Activated CD8-positive, alpha-beta memory T cell treated with anti-CD3 and anti-CD28 coated beads for 24 hours (primary cell): ENCODE results near the gene ATXN7L2.

Source experiments
- DNase-seq: peaks from one replicate; pipeline ENCODE4 v3.0.0-alpha.2; 2020

Gene ATXN7L2

GRCh38 chr1:109528712-109529111, 45.0 kb downstream of the ATXN7L2 start:
- DNase-seq: no peak

GRCh38 chr1:109529881-109530456, 46.3 kb downstream of the ATXN7L2 start:
- peak; percentile 56 for DNase-seq

- DNase-seq: no peak
Observed at GRCh38 chr1:109530457-109531087, 46.9 kb downstream of the ATXN7L2 start.

- DNase-seq: no peak
Observed at GRCh38 chr1:109531380-109531779, 47.7 kb downstream of the ATXN7L2 start.

GRCh38 chr1:109531826-109532364, 48.2 kb downstream of the ATXN7L2 start:
- no peak for DNase-seq

- peak; percentile 98 for DNase-seq
Observed at GRCh38 chr1:109532365-109533136, 48.8 kb downstream of the ATXN7L2 start.

- DNase-seq: no peak
Observed at GRCh38 chr1:109534307-109534858, 50.7 kb downstream of the ATXN7L2 start.

GRCh38 chr1:109535481-109535880, 51.8 kb downstream of the ATXN7L2 start:
- no peak for DNase-seq

GRCh38 chr1:109535971-109536491, 52.3 kb downstream of the ATXN7L2 start:
- no peak for DNase-seq

- DNase-seq: no peak
Observed at GRCh38 chr1:109537450-109538178, 53.9 kb downstream of the ATXN7L2 start.

GRCh38 chr1:109538827-109539555, 55.3 kb downstream of the ATXN7L2 start:
- no peak for DNase-seq

- DNase-seq: no peak
Observed at GRCh38 chr1:109539676-109540075, 56.0 kb downstream of the ATXN7L2 start, which contains the start of gene GPR61. TSS of gene GPR61 (plus strand) at chr1:109539872. CDS start at chr1:109543023, 3,151 bp downstream.

GRCh38 chr1:109541102-109541501, 57.4 kb downstream of the ATXN7L2 start:
- no peak for DNase-seq
